GM21447 (cell line): ENCODE measurements around the gene CELSR3.

Experiments
- ATAC-seq: cut with Tn5 transposase; IDR thresholded peaks from one replicate; pipeline ENCODE4 v1.9.1; 2021; ENCODE audit not compliant: unreplicated experiment

CELSR3 gene

DNA sequence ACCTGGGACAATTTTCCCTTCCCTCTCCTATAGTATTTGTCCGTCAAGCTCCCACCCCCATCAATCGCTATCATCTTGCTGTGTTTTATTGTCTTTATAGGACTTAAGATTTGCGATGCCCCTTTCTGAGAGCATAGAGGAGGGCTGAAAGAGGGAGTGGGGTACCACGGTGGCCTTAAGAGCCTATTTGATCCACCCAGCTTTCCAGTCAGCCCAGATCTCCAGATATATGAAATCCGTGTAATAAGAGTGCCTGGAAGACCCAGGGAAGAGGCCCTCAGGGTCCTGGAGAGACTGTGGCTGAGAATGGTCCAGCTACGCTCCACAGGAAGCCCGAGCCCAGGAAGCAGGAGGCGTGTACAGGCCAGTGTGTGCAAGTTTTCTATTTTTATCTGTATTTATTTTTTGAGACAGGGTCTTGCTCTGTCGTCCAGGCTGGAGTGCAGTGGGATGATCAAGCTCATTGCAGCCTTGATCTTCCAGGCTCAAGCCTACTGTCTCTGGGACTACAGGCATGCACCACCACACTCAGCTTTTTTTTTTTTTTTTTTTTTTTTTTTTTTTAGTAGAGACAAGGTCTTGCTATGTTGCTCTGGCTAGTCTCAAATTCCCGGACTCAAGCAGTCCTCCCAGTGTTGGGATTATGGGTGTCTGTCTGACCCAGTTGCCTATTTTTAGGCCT is 24.0 kb upstream of the CELSR3 start:
- no peak for ATAC-seq

DNA sequence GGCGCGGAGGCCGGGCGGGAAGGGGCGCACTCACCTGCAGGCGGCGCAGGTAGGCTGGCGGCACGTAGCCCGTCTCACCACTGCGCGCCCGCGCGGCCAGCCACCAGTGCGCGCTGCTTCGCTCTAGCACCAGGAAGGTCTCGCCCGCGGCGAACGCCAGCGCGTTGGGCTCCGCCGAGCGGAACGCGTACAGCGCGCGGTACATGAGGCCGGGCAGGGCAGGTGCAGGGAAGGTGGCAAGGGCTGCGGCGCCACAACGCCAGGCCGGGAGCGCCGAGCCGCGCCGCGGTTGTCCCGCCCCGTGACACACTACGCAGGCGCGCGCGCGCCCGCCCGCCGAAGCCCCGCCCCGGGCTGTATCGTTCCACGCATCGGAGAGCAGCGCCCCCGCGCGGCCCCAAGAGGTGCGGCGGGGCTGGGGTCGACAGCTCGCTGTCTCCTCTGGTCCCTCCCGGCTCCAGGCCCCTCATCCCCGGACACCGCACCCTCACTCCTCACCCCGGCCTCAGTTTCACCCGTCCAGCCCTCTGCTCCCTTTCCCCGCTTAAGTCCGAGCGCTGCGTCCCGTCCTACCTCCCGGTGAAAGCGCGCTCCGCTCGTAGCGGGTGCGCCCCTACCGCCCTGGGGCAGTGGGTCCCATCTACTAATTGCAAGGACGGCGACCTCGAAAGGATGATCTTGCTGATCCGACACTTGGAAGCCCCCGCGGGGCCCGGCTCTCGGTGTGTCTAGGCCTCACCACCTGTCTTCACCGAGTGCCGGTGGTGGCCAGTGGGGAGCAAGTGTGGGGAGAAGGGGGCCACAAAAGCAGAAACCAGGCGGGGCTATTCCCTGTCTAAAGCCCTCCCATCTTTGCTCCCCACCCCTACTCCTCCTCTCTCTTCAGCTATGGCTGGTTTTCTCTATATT is 23.2 kb upstream of the CELSR3 start, which contains the start of gene NCKIPSD:
Gene NCKIPSD, minus strand, starts transcription at position 313 of the 909 bp plus-strand sequence. Its CDS starts 108 bp downstream, at position 205.
- ATAC-seq: peak; percentile 64

DNA sequence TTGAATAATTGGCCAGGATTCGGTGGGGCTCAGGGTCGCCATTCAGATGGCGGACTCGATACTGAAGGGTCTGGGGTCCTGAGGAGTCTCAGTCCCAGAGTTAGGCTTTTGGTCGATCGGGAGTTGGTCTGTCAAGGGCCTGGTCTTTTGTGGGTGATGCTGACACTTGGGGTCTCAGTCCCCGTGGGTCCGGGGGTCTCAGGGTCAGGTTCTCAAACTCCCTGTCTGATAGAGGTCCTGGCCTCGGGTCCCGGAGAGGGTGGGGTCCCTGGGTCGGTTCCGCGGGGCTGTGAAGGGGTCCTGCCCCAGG is 22.6 kb upstream of the CELSR3 start:
- ATAC-seq: no peak

DNA sequence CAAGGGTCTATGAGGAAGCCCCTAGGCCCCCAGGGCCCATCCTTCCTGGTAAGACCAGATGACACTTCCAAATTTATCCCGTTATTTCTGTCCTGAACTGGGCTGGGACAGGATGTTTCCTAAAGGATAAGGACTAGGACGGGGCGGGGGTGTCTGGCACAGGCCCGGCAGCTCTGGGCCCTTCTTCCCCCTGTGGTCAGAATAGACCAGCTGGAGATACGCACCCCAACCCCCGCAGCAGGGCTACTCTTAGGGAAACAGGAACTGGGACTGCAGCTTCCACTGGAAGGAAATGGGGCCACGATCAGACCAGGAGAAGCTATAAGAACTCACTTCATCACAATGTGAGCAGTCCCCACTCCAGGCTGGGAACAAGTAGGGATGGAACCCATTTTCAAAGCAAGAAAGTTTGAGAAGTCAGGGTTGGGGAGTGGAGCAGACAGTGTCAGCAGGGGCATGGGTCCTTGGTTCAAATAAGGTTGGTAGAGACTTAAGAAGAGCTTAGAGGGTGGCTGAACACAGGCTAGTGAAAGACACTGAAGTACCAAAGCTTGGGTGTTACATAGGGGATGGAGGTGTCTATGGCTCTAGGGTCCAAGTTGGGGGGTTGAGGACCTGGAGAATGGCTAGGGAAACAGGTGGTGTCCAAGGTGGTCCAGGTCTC is 21.9 kb upstream of the CELSR3 start:
- ATAC-seq: no peak

DNA sequence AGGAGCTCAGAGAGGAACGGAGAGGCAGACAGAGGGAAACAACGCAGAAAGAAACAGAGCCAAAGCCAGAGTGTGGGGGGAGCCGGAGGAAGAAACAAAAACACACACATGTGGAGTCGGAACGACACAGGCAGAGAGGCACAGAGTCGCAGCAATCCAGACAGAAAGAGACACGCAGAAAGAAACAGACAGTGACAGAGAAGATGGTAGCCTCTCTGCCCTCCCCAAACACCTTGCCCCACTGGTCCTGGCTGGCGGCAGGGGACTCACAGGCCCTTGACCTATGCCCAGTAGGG is 21.3 kb upstream of the CELSR3 start:
- no peak for ATAC-seq

DNA sequence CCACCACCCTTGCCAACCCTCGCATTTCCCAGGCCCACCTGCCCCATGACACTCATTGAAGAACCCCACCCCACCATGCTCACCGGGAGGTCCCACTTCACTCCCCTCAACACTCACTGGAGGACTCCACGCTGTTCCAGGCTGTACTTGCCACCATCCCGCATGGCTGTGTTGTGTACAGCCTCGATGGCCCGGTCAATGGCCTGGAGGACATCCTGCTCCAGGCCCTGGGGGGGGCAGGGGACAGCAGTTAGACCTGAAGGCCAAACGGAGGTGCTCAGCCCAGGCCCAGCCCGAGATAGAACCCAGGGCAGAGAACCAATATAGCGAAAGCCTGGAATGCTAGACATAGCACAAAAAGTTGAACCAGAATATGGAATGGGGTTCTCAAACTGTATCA is 20.1 kb upstream of the CELSR3 start:
- no peak for ATAC-seq

DNA sequence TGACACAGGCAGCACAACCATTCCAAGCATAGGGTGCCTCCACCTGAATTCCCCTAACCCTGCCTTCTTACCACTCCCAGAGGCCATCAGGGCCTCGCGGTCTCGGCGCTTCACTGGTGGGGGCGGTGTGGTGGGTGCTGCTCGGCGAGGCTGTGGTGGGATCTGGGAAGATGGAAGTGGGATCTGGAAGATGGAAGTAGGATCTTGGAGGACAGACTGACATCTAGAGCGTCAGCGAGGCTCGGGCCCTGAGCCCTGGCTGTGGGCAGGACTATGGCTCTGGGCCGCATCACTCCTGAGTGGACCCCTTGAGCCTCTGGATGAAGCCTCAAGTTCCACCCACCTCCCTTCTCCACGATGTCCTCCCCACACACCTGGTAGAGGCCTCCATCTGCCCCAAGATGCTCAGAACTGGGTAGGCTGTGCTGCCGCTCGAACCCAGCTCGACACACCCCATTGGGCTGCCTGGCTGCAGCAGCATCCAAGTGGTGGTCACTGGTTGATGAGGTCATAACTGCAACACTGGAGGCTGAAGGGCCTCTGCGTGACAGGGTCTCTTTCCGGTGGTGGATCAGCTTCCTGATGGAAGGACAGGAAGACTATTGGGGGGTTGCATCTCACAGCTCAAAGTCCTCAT is 19.4 kb upstream of the CELSR3 start:
- no peak for ATAC-seq

DNA sequence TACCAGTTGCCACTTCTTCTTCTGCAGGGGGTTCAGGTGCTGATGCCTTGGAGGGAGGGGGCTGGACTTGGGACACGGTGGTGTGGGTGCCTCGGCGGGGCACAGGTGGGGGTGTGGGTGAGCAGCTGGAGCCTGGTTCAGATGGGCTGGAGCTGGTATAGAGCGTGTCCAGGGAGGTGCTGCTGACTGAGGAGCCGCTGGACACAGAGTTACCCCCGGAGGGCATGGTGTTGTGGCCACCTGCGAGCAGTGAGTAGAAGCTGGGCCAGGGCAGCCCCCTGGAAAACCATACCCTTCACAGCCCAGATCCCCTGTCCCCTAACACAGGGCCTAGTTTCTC is 18.8 kb upstream of the CELSR3 start:
- ATAC-seq: no peak

DNA sequence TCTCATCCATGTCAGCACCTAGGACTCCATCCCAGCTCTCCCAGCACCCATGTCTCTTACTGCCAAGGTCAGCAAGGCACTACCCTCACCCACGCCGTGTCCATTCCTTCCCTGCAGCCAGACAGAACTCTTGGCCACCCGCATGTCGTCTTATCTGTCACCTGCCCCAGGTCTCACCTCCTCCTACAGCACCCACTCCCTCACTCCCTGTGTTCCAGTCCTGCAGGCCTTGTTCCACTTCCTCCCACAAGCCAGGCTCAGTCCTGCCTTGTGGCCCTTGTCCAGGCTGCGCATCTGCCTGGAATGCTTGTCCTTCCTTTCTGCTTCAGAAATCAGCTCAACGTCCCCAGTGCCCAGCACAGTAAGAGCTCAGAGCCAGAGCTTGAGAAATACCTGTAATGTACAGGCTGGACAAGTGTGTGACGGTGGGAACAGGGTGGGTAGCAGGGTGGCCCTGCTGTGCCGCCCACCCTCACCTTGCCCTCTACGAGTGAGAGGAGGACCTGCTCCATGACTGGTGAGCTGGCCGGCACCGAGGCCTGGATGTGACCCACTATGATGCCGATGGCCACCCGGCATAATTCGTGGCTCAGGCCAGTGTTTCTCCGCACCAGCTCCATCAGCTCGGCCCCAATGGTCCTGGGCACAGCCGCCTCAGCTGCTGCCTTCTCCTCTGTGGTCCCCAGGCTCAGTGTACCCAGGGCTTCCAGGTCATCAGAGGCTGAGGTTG is 18.3 kb upstream of the CELSR3 start:
- no peak for ATAC-seq

DNA sequence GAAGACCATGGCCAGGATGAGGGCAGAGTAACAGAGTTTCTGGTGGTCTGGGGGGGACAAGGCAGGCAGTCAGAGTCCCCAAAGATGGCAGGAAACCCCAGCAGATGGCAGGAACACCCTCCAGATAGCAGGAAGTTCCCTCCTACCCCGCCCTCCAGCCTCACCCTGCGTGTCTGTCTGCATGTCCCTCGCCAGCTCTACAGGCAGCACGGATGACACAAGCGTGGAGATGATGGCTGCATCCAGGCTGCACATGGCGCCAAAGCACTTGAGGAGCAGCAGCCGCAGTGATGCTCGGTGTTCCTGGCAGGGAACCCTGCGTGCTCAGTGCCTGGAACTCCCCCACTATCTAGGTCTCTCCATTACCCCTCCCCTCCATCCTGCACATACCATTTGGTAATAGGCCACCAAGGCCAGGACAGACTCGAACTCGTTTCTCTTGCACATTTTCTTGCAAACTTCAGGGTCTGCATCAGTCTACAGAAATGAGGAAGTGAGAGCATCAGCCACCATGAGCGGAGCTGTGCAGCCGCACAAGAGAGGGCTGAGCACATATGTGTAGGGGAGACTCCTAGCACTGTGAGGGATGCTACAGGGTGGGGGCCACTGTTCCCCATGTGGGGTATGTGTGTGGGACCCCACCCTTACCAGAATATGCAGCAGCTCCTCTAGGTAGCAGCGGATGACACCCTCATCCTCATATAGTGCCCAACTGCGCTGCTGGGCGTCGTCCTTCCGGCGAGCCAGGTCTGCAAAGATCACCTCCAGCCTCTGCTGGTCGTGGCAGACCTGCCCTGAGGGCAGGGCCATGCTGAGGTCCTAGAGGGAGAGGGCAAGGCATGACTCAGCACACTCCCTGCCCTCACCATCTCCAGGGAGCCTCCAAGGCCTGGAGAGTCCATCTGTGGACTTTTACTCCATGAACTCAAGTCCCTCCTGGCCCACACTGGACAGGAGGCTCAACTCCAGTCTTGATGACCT is 17.0 kb upstream of the CELSR3 start:
- ATAC-seq: no peak

DNA sequence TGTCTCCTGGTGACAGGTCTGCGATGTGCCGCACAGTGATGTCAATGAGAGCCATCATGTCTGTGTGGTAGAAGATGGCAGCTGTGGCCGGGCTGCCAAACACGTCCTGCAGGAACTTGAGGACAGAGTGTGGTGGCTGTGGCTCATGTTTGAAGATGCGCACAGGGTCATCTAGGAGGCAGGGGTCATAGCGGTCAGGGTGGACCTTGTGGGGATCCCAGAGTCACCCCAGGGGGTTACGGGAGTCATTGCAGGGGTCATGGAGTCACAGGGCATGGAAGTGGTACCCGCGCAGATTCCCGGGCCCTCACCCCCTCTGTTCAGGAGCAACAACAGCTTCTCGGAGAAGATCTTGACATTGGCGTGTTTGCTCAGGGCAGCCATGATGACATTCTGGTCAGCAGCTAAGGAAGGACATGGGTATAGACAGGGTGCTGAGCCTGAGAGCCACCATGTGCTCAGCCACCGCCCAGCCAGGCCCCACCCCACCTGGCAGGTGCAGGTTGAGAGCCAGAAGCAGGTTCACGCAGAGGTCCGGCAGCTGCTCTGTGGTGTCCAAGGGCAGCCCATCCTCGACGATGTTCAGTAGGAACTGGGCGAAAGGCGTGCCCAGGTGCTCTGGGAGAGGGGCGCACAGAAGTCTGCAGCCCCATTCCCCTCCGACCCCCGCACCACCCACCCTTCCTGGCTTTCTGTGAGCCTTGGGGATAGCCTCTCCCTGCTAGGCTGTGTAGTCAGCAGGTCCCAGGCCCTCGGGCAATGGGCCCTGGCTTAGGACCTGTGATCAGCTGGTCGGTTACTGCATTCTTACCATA is 16.1 kb upstream of the CELSR3 start:
- ATAC-seq: no peak

DNA sequence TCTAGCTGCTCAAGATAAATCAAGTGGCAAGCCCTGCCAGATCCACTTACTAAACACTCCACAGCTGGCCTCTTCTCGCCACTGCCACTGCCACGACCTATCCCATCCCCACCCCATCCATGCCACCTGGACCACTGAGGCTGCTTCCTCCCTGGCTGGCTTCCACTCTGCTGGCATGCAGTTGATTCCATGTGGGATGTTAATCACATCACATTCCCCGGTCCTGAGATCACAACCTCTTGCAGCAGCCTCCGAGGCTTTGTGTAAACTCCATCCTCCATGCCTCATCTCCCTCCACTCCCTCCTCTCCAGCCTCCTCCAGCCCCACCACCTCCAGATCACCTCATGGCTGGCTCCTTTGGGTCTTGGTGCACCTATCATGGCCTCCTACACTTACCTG is 15.4 kb upstream of the CELSR3 start:
- ATAC-seq: no peak

DNA sequence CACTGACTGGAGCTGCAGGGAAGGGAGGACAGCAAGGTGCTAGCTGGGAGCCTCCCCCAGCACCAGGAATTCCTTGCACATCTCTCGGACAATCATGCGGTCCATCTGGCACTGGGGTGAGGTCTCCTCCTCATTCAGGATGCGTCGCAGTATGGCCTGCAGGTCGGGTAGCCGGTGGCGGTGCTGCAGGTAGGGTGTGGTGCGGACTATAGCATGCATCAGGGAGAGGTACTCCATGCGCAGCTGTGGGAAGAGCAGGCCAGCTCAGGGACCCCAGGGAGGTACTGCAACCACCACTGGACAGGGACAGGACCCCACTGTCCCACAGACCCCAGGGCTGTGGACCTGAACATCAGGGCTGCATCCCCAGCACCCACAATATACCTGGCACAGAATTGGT is 11.8 kb upstream of the CELSR3 start:
- no peak for ATAC-seq

DNA sequence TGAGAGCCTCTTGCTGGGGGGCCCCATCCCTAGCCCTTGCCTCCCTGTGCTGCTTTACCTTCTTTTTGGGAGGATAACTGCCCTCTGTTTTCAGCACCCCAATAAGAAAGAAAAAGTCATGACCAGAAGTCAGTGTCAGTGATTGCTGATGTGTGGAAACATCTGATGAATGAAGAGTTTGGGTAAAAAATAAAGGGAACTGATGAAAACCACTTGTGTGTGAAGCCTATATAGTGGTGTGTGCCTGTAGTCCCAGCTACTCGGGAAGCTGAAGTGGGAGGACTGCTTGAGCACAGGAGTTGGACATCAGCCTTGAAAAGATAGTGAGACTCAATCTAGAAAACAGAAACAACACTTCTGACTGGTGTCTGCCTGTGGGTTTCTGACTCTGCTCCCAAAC is 9.8 kb upstream of the CELSR3 start:
- no peak for ATAC-seq

DNA sequence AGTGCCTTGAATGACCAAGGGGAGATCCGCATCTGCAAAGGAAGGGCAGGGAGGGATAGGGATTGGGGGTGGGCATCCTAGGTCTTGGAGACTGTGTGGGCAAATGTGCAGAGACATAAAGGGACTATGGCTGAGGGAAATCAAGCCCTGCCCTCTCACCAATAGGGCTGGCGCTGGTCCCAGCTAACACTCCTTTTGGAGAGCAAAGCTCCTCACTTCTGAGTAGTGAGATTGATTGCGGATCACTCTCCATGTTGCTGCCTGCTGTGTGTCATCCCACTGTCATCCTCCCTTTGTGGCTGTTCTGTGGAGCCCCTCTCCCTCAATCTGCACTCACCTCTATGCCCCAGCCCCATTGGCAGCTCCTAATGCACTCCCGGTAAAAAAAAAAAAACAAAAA is 2.2 kb upstream of the CELSR3 start:
- no peak for ATAC-seq

DNA sequence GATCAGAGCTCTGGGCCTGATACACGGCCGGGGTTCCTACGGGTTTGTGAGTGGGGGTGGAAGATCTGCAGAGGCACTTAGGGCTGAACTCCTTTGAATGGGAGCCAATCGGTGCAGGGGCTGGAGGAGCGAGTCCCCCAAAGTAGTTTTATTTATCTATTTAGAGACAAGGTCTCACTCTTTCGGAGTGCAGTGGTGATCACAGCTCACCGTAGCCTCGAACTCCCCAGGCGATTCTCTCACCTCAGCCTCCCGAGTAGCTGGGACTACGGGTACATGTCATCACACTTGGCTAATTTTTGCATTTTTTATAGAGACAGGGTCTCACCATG is 1.6 kb upstream of the CELSR3 start:
- ATAC-seq: no peak

DNA sequence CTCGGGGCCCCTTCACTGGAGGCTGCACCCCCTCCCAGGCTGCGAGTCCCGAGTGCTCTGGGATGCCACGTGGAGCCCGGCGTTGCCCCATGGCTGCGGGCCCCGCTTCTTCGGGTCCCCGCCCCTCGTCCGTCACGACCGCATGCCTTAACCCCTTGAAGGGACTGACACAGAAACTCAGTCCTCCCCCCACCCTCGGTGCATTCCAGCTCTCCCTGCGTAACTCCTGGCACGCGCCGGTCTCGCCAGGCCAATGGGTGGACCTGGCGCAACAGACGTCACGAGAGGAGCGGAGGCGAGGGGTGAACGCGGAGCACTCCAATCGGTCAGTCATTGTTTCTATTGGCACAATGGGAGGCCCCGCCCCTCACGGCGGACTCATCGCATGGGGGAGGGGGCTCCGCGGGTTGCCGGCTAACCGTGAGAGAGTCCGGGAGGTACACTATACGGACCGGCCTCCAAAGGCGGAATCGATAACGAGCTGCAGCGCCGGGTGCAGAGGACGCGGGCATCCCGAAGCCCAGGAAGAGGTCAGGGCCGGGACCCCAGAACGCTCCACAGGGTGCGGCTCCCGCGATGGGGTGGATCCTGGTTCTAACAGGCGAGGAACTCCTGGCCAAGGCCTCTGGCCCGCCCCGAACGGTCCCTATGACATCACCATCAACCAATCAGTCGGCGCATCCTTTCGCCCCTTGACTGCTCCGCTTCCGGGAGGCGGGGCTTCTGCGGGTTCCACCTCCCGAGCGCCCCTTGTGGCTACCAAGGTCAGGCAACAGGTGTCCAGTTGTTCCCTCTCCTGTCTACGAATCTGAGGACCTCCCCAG is 1.0 kb upstream of the CELSR3 start:
- peak; percentile 87 for ATAC-seq

DNA sequence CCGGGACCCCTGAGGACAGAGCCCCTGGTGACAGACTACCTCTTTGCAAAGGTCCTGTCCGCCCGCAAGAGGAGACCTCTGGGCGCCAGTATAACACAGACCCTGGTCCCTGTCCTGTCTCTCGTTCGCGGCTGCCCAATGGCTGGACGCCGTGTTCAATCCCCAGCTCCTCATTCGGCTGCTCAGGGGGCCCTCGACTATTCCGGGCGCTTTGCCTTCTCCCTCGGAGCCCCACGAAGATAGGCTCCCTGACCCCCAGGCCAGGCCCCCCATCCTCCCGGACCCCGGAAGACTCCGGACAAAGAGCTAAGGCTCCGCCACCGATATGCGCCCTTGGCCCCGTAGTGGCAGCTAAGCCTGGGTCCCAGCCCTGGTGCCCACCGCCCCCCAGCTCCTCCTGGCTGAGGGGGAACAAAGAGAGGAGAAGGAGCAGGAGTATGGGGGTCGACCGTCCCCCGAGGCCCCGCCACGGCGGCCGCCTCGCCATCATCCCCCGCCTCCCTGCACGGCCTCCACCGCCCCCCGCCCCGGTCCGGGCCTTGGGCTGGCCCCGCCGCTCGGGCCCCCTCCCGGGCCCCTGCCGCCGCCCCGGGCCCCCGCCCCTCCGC is 437 bp downstream of the CELSR3 start:
- no peak for ATAC-seq
